KMS-11 (cell line): ENCODE data around the gene INPP5B.

Source experiments
- H2AFZ ChIP-seq: fragments of 200-600 bp; sonication (generic); 2 replicates; pipeline ENCODE4 v1.6.1; 2016; ENCODE audit warnings: antibody characterized with exemption, mixed run types, low read depth
- H3K27ac ChIP-seq: fragments of 200-600 bp; sonication (generic); 2 replicates; pipeline ENCODE4 v1.6.1; 2016; ENCODE audit warnings: mild to moderate bottlenecking, mixed run types
- H3K27me3 ChIP-seq: fragments of 200-600 bp; sonication (generic); 2 replicates; pipeline ENCODE4 v1.6.1; 2017; ENCODE audit warnings: mild to moderate bottlenecking, low read depth, mixed run types, moderate library complexity; ENCODE audit not compliant: insufficient read depth
- H3K36me3 ChIP-seq: fragments of 200-600 bp; sonication (generic); 2 replicates; pipeline ENCODE4 v1.6.1; 2017; ENCODE audit warnings: mild to moderate bottlenecking, mixed run types; ENCODE audit not compliant: insufficient read depth
- H3K4me1 ChIP-seq: fragments of 200-600 bp; sonication (generic); 2 replicates; pipeline ENCODE4 v1.6.1; 2016; ENCODE audit warnings: mild to moderate bottlenecking, low read depth, mixed run types; ENCODE audit not compliant: poor library complexity, severe bottlenecking
- H3K4me2 ChIP-seq: fragments of 200-600 bp; sonication (generic); 2 replicates; pipeline ENCODE4 v1.7.0; 2016; ENCODE audit warnings: mild to moderate bottlenecking, mixed run types
- H3K4me3 ChIP-seq: fragments of 200-600 bp; sonication (generic); IDR thresholded peaks from 2 replicates; pipeline ENCODE4 v1.6.1; 2017; ENCODE audit warnings: low read depth, low read length, mixed read lengths; ENCODE audit not compliant: insufficient read depth
- H3K79me2 ChIP-seq: fragments of 200-600 bp; sonication (generic); 2 replicates; pipeline ENCODE4 v1.6.1; 2016; ENCODE audit warnings: low read depth, mixed run types; ENCODE audit not compliant: insufficient read depth
- H3K9ac ChIP-seq: fragments of 200-600 bp; sonication (generic); 2 replicates; pipeline ENCODE4 v1.6.1; 2016; ENCODE audit warnings: mild to moderate bottlenecking, mixed run types
- H4K20me1 ChIP-seq: fragments of 200-600 bp; sonication (generic); 2 replicates; pipeline ENCODE4 v1.6.1; 2016; ENCODE audit warnings: mild to moderate bottlenecking, mixed run types; ENCODE audit not compliant: insufficient read depth
- CTCF ChIP-seq: fragments of 200-600 bp; sonication (generic); conservative IDR thresholded peaks from 2 replicates; pipeline ENCODE4 v1.6.1; 2017; ENCODE audit warnings: low read depth, mild to moderate bottlenecking, antibody characterized with exemption, low read length, moderate library complexity, mixed read lengths

The INPP5B gene

GRCh38 chr1:37861151-37861550, 85.7 kb downstream of the INPP5B start:
- no peak for TF ChIP-seq CTCF
- Histone ChIP-seq H3K27me3 (no peaks in the 10 kb centered on the region), H3K27ac (no peak overlapping the region), H3K79me2 (peaks cover 27% of the 10 kb centered on the region), H3K4me2 (no peak overlapping the region; the same call in 1 of the 2 replicates), H4K20me1 (no peaks in the 10 kb centered on the region), H2AFZ (no peak overlapping the region), H3K4me1 (peaks cover 17% of the 10 kb centered on the region), H3K36me3 (no peaks in the 10 kb centered on the region), H3K4me3 (no peak overlapping the region), H3K9ac (no peak overlapping the region)

GRCh38 chr1:37860346-37860666, 86.5 kb downstream of the INPP5B start:
- Histone ChIP-seq H3K4me2 (peak overlapping the region; percentile 91), H2AFZ (peak overlapping the region; percentile 90; the same call in 1 of the 2 replicates), H4K20me1 (no peaks in the 10 kb centered on the region), H3K27me3 (no peaks in the 10 kb centered on the region), H3K4me3 (no peak overlapping the region), H3K4me1 (peaks cover 17% of the 10 kb centered on the region), H3K9ac (peak overlapping the region; percentile 96; the same call in 1 of the 2 replicates), H3K27ac (peak overlapping the region; percentile 91; the same call in 1 of the 2 replicates), H3K36me3 (no peaks in the 10 kb centered on the region), H3K79me2 (peaks cover 27% of the 10 kb centered on the region)
- peak; percentile 75 for TF ChIP-seq CTCF

- H2AFZ ChIP-seq, result peak within 1 kb of the TSS; percentile 90
These were observed 87.1 kb downstream of the INPP5B start, which contains the start of gene MTF1 for GRCh38 chr1:37859507-37860345. TSS of gene MTF1 (minus strand) at chr1:37859592. CDS start at chr1:37857658, 1,934 bp downstream.

GRCh38 chr1:37858931-37859506, 87.8 kb downstream of the INPP5B start:
- H2AFZ ChIP-seq, result peak overlapping the region; percentile 90
- no peak for TF ChIP-seq CTCF
- H3K79me2 ChIP-seq, result peaks cover 27% of the 10 kb centered on the region
- no peaks in the 10 kb centered on the region for H3K36me3 ChIP-seq
- H3K4me2 ChIP-seq, result peak overlapping the region; percentile 91
- no peaks in the 10 kb centered on the region for H3K27me3 ChIP-seq
- peak overlapping the region; percentile 96 for H3K9ac ChIP-seq
- peak overlapping the region; percentile 91 for H3K27ac ChIP-seq
- no peaks in the 10 kb centered on the region for H4K20me1 ChIP-seq
- H3K4me3 ChIP-seq, result peak overlapping the region; percentile 85
- H3K4me1 ChIP-seq, result peaks cover 17% of the 10 kb centered on the region

More at GRCh38 chr1:37859507-37860345, 87.1 kb downstream of the INPP5B start, which contains the start of gene MTF1:
- Histone ChIP-seq H3K9ac (peak within 1 kb of the TSS; percentile 96), H4K20me1 (no peaks in the 10 kb centered on the region), H3K36me3 (no peaks in the 10 kb centered on the region), H3K4me3 (peak within 1 kb of the TSS; percentile 85), H3K4me2 (peak within 1 kb of the TSS; percentile 91), H3K79me2 (peaks cover 27% of the 10 kb centered on the region), H3K27ac (peak within 1 kb of the TSS; percentile 91), H3K4me1 (peaks cover 17% of the 10 kb centered on the region), H3K27me3 (no peaks in the 10 kb centered on the region)
- peak; percentile 93 for TF ChIP-seq CTCF
